GM21529 (cell line): Measurements from ENCODE around the gene PCNT.

Experiments
- ATAC-seq: cut with Tn5 transposase; IDR thresholded peaks from one replicate; pipeline ENCODE4 v1.9.1; 2021; ENCODE audit not compliant: unreplicated experiment

PCNT gene

GRCh38 chr21:46471514-46471913 lies 147.6 kb downstream of the PCNT start:
- no peak for ATAC-seq

GRCh38 chr21:46472246-46472645 lies 148.3 kb downstream of the PCNT start:
- ATAC-seq = no peak

GRCh38 chr21:46474382-46474781 lies 150.4 kb downstream of the PCNT start:
- no peak for ATAC-seq

- no peak for ATAC-seq
Measured at GRCh38 chr21:46475296-46475695, 151.3 kb downstream of the PCNT start.

- no peak for ATAC-seq
Measured at GRCh38 chr21:46477765-46478164, 153.8 kb downstream of the PCNT start.

GRCh38 chr21:46478910-46479309 lies 155.0 kb downstream of the PCNT start:
- ATAC-seq = no peak

GRCh38 chr21:46480466-46480865 lies 156.5 kb downstream of the PCNT start:
- ATAC-seq = no peak

GRCh38 chr21:46482225-46482845 lies 158.4 kb downstream of the PCNT start:
- no peak for ATAC-seq

GRCh38 chr21:46482846-46483231 lies 158.9 kb downstream of the PCNT start:
- no peak for ATAC-seq

GRCh38 chr21:46483300-46484295 lies 159.6 kb downstream of the PCNT start:
- no peak for ATAC-seq

GRCh38 chr21:46486481-46487126 lies 162.6 kb downstream of the PCNT start:
- ATAC-seq = no peak

- ATAC-seq = no peak
Measured at GRCh38 chr21:46489162-46489663, 165.3 kb downstream of the PCNT start.

- no peak for ATAC-seq
Measured at GRCh38 chr21:46489800-46490199, 165.8 kb downstream of the PCNT start.

GRCh38 chr21:46491553-46491952 lies 167.6 kb downstream of the PCNT start:
- ATAC-seq = no peak

GRCh38 chr21:46492851-46493250 lies 168.9 kb downstream of the PCNT start:
- ATAC-seq = no peak

GRCh38 chr21:46493828-46494227 lies 169.9 kb downstream of the PCNT start:
- no peak for ATAC-seq
